HG03342 (cell line): ENCODE results near the gene APCDD1L.
"Not testable (repeated sequence)": the region's sequence is repeated elsewhere in the genome, so short reads cannot be mapped to it uniquely, and the experiment has no call there.

Experiments
- ATAC-seq: cut with Tn5 transposase; IDR thresholded peaks from one replicate; pipeline ENCODE4 v1.9.1; 2021; ENCODE audit warnings: mild to moderate bottlenecking, moderate library complexity; ENCODE audit not compliant: unreplicated experiment

Gene APCDD1L

DNA sequence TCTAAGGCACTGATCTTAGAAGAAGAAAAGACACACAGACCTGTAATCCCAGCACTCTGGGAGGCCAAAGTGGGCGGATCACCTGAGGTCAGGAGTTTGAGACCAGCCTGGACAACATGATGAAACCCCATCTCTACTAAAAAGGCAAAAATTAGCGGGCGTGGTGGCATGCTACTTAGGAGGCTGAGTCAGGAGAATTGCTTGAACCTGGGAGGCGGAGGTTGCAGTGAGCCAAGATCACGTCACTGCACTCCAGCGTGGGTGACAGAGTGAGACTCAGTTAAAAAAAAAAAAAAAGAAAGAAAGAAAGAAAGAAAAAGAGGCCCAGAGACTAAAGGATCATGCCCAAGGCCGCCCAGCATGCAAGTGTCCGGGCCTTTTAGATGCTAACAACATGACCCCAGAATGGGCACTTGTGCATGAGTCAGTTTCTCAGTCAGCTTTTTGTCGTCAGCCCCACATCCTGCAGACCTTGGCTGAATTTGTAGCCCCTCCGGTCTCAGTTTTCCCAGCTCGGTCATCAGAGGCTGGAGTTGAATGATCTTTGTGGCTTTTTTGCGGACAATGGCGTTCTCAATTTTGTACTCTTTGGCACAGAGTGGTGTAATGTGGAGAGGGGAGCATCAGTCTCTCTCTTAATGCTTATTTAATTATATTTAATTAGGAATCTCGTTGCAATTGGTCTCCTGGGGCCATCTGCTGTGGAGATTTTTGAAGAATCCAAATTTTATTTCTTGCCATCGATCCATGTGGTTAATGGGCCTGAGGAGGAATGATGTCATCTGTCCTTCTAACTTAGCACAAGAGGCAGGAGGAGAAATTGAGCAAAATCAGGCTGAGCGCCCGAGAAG is 30.6 kb upstream of the APCDD1L start:
- no peak for ATAC-seq

DNA sequence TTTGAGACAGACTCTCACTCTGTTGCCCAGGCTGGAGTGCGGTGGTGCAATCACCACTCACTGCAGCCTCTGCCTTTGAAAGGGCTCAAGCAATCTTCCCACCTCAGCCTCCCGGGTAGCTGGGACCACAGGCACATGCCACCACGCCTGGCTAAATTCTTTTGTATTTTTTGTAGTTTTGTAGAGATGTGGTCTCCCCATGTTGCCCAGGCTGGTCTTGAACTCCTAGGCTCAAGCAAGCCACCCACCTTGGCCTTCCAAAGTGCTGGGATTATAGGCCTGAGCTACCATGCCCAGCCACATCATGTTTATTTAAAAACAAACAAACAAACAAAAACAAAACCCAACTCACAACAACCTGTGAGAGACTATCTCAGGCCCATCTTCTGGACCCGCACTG is 29.7 kb upstream of the APCDD1L start:
- no peak for ATAC-seq

- ATAC-seq, result no peak
These were observed 29.1 kb upstream of the APCDD1L start for GRCh38 chr20:58544286-58544685.

DNA sequence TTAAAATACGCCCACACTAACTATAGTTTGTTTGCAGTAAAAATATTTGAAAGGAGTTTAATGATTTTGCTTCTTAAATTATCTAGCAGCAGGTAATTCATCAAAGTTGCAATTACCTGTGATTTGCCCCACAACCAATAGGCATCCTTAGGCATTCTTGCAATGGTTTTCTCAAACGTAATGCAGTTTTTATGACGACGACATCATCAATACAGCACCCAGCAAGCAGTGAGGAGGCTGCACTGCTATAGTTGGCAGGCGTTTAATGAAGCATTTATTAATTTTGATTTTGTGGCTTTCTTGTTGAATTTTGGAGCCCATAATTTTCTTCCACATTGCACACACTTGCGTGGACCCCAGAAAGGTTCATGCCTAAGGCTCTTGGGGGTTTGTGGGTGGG is 28.1 kb upstream of the APCDD1L start:
- no peak for ATAC-seq

GRCh38 chr20:58542411-58543095 is 27.4 kb upstream of the APCDD1L start:
- no peak for ATAC-seq

- not testable (repeated sequence) for ATAC-seq
These were observed 26.8 kb upstream of the APCDD1L start for GRCh38 chr20:58542034-58542410.

GRCh38 chr20:58538752-58539151 is 23.6 kb upstream of the APCDD1L start:
- ATAC-seq, result no peak

DNA sequence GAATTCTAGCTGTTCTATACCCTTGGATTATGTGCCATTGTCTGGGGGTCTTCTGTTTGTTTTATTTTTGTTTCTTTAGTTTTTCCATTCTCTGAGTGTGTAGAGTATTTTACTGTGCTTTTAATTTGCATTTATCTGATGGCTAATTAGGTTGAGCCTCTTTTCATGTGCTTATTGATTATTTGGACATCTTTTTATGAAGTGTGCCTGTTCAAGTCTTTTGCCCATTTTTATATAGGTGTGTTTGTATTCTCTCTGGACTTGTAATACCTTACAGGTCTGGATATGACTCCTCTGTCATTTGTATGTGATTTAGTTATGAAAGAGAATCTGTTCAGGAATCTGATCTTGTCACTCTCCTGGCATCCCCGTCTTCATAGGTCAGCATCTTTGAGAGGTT is 22.6 kb upstream of the APCDD1L start:
- no peak for ATAC-seq

DNA sequence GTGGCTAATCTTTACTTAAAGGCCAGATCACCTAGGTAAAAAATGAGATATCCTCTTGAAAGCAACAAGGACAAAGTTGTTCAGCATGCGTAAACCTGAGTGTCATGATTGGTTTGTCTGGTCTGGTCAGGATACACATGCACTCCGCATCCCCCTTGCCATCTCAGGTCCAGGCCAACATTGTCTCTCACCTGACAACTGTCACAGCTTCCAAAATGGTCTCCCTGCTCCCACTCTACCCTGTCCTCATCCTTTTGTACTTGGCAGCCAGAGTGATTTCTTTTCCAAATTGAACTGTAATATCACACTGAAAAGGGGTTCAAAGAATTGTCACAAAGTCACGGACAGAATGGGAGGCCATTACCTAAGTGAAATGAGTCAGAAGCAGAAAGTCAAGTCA is 21.1 kb upstream of the APCDD1L start:
- no peak for ATAC-seq

DNA sequence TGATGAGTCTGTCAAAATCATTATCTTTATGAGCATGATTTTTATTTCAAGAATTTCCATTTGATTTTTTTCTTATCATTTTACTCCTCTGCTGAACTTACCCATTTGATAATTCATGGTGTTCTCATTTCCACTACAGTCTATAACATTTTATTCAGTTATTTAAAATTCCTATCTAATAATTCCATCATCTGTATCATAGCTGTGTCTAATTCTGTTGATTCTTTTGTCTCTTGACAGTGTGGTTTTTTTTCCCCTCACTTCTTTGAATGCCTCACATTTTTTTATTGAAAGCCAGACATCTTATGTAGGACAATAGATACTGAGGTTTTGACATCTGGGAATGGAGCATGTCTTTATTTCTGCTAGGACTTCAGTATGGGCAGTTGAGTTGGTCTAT is 16.5 kb upstream of the APCDD1L start:
- no peak for ATAC-seq

DNA sequence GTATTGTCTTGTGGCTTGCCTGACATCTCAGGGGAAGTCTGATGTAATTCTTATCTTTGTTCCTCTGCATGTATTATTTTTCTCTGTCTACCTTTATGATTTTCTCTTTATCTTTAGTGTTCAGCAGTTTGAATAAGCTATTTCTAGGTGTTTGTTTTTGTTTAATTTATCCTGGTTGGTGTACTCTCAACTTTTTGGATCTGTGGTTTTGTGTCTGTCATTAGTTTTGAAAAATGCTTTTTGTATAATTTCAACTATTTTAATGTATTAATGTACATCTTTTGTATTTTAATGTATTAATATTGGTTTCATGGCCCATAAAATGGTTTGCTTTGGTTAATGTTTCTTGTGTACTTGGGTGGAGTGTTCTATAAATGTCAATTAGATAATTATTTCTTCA is 15.9 kb upstream of the APCDD1L start:
- no peak for ATAC-seq

GRCh38 chr20:58528412-58528811 is 13.2 kb upstream of the APCDD1L start:
- no peak for ATAC-seq

- ATAC-seq, result no peak
These were observed 11.2 kb upstream of the APCDD1L start for GRCh38 chr20:58526411-58526810.

DNA sequence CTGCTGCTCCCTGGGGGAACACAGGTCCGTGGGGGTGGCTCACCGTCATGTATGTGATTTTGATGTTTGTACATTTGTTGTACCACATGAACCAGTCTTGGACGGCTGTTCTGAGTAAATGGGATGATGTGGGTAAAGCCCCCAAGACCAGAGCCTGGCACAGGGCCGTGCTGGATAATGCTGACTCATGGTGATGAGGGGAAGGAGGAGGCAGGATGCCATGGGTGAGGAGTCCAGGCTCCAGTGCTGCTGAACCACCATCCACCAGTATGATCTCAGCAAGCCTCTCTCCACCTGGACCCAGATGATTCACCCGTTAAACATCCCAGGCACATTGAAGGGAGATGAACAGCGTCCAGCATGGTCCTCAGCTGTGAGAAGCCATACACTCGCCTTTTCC is 9.6 kb upstream of the APCDD1L start:
- ATAC-seq, result no peak

- ATAC-seq, result no peak
These were observed 8.7 kb upstream of the APCDD1L start for GRCh38 chr20:58523971-58524315.

- no peak for ATAC-seq
These were observed 8.1 kb upstream of the APCDD1L start for GRCh38 chr20:58523072-58523970.

GRCh38 chr20:58522666-58523065 is 7.5 kb upstream of the APCDD1L start:
- no peak for ATAC-seq

DNA sequence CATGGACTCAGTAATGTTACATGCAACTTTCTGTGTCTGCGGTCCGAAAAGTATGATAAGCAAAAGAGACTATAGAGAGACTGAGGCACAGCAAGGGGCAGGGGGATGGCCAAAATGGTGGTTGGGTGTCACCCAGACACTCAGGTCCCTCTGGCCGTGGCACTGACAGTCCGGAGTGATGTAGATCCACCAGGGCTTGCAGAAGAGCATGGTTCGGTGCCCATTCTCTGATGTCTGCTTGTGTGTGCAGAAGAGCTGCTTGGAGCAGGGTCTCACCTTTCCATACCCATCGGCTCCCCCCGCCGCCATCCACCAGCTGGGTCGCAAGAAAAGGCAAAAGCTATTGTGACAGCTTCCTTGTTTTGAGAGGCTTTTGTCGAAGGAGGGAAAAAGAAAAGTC is 6.6 kb upstream of the APCDD1L start:
- ATAC-seq, result no peak

- no peak for ATAC-seq
These were observed 4.9 kb upstream of the APCDD1L start for GRCh38 chr20:58519940-58520712.

DNA sequence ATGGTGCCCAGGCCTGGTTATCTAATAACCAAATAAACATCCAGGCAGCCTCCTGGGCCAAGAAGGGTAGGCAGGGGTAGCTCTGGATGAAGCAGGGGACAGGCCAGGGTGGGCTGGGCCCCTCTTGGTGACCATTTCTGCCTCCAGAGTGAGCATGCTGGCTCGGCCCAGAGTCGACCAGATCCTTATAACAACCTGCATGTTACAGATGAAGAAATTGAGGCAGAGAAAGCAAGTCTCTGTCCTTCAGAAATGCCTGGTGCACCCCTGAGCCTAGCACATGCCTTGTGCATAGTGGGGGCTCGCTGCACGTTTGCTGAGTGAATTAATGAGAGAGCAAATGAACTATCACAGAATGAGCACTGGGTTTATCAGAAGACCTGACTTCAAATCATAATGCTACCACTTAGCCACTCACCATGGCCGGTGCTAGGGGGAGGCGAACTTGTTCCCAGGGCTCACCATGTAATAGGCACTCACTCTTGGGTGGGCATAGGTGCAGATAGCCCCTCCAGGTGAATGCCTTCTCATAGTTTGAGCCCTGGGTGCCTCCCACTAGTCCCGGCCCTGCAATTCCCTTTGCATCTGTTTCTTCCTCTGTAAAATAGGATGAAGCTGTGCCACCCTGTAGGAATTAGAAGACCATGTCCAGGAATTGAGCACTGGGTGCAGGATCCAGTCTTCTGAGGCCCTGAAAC is 3.8 kb upstream of the APCDD1L start:
- ATAC-seq, result no peak
